GM12874 (cell line): ENCODE data around the gene SERPINA3.

ENCODE experiments used
- CTCF ChIP-seq: IDR thresholded peaks from 2 replicates; pipeline ENCODE4 v1.5.1; 2011; ENCODE audit warnings: low read depth, mild to moderate bottlenecking, control low read depth, low read length, moderate library complexity; ENCODE audit not compliant: insufficient read depth

The SERPINA3 gene

GRCh38 chr14:94655169-94655710 is 43.0 kb downstream of the SERPINA3 start:
- no peak for TF ChIP-seq CTCF

- no peak for TF ChIP-seq CTCF
Observed at GRCh38 chr14:94656043-94656442, 43.9 kb downstream of the SERPINA3 start.

DNA sequence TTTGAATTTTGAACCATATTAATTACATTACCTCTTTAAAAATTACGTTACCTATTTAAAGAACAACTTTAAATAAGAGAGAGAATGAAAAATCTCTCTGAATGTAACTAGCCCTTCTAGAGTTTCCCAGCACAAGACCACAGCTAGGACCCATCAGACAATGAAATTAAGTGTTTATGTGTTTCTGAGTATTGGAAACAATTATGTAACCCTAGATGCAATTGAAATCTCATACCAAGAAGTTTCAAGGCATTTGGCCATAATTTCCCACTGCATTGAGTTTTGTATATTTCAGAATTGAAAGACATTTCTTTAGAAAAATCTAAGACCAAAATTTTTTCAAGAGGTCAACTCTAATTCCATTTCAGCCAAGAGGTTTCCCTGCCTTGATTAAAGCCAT is 47.1 kb downstream of the SERPINA3 start:
- no peak for TF ChIP-seq CTCF

DNA sequence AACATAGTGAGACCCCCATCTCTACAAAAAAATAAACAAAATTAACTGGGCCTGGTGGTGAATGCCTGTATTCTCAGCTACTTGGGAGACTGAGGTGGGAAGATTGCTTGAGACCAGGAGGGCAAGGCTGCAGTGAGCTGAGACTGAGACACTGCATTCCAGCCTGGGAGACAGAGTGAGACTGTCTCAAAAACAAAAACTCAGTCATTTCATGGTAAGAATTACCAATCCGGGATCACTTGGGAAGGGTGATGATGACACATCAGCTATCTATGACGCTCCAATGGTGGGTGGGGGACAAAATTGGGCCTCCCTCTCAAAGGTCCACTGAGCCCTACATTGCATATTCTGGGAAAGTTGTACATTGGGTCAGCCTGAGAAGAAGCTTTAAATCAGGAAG is 47.7 kb downstream of the SERPINA3 start:
- TF ChIP-seq CTCF: no peak

DNA sequence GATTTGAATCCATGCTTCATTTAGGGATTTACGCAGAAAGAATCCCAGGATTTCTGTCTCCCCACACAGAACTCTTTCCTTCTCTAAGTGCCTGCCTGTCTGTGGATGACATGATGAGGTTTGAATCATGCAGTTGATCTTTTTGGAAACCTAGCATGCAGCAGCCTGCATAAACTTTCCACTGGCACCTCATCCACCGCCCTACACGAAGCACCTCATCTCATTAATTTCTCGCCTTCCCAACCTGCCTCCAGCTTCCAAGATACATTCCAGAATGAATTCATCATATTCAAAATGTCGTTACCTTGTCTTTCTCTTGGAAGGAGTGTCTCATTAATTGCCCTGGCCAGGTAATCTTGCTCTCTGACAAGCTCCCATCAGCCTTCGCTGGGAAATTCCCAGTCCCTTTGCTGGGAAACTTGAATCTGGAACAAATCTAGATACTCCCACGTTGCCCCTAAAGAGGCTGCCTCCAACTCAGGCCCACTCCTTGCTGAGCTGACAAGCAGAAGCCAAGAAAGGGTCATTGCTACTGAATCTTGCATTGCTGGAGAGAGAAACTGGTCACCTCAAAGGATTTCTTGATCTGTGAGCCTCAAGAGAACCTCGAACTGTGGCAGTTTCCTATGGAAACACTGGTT is 48.2 kb downstream of the SERPINA3 start:
- no peak for TF ChIP-seq CTCF

DNA sequence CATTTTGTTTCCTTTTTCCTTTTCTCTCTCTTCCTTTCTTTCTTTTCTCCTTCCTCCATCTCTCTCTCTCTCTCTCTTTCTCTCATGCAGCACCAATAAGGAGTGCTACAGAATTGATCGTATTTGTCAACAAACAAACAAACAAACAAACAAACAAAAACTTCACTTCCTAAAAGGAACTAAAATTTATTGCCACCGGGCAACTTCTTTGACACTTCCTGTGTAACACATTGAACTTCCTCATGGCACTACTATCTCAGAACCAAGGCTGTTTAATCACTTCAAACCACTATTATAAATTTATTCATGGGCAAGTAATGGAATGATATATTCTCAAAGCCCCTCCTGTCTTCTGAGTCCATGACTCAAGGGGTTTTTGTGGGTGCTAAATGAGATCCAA is 51.3 kb downstream of the SERPINA3 start:
- no peak for TF ChIP-seq CTCF

DNA sequence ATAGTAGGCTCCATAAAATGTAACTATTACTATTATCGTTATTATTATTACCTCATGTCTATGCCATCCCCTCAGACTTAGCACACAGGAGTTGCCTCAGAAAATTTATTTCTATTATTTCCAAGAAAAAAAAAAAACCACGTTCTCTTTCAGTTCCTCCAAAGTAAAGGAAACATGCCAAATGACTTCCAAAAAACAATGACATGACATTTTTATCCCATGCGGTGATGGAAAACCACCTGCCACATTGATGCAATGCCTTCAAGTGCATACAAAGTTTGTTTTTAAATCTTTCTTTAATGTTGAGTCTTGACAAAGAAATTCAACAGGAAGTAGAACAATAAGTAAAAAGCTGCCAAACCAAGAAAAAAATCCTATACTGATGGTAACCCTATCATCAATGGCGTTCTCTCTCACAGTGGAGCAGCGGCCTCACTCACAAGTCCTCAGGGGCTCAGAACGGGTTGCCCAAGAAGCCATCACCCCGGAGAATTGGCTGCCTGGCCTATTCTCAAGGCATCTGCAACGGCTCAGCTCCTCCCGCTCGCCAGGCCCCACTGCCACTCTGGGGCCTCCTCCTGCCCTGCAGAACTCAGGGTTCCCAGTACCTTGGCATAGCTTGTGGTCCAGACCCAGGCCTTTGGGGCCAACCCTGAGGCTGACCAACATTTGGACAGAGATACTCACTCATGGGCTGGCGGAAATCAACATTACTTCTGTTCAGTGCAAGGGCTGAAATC is 51.9 kb downstream of the SERPINA3 start:
- TF ChIP-seq CTCF: no peak
